Thymus (tissue), 11 donors: ENCODE results near the gene SCN5A. TPM values are rescaled to one million over a fixed set of nuclear protein-coding genes. Genes with fewer than 3 reads are reported as not detected.

ENCODE experiments used
- DNase-seq, 9 donors: peaks; one replicate each; pipeline ENCODE4 v3.0.0-alpha.2; 2013; ENCODE audit warnings: low spot score in 9 of 9, low read depth in 6 of 9, missing footprints in 1 of 9
- H3K27ac ChIP-seq, 2 donors: one replicate each; pipeline ENCODE4 v1.5.1; 2013; ENCODE audit warnings: control low read depth in 1 of 2, low read depth in 1 of 2, low read length in 1 of 2, mild to moderate bottlenecking in 1 of 2, moderate library complexity in 1 of 2
- H3K27me3 ChIP-seq, 2 donors: one replicate each; pipeline ENCODE4 v1.5.1; 2013; ENCODE audit warnings: low read length in 1 of 2; ENCODE audit not compliant: control insufficient read depth in 2 of 2, insufficient read depth in 1 of 2
- H3K36me3 ChIP-seq, 2 donors: one replicate each; pipeline ENCODE4 v1.5.1; 2013; ENCODE audit warnings: low read length in 1 of 2, mild to moderate bottlenecking in 1 of 2, moderate library complexity in 1 of 2; ENCODE audit not compliant: control insufficient read depth in 2 of 2, insufficient read depth in 2 of 2
- H3K4me1 ChIP-seq, 2 donors: one replicate each; pipeline ENCODE4 v1.5.1; 2013; ENCODE audit warnings: low read length in 2 of 2; ENCODE audit not compliant: control insufficient read depth in 2 of 2, insufficient read depth in 2 of 2
- H3K4me3 ChIP-seq, 2 donors: one replicate each; pipeline ENCODE4 v1.5.1; 2013; ENCODE audit warnings: low read length in 2 of 2, control low read depth in 1 of 2, mild to moderate bottlenecking in 1 of 2
- H3K9me3 ChIP-seq, 2 donors: one replicate each; pipeline ENCODE4 v1.5.1; 2013; ENCODE audit warnings: low read length in 1 of 2, mild to moderate bottlenecking in 1 of 2; ENCODE audit not compliant: control insufficient read depth in 2 of 2, insufficient read depth in 1 of 2
- WGBS: extraction: QIAGEN DNeasy Blood & Tissue Kit; methylation state at CpG from one replicate; pipeline ENCODE4 v1.1.7; 2013; 5-methylcytosine and 5-hydroxymethylcytosine counted together
- polyA plus RNA-seq: library from polyadenylated mRNA; stranded (reverse); fragments of 200-250 nt; gene quantifications from one replicate; pipeline ENCODE4 v1.2.3, GENCODE V29; 2013
- total RNA-seq: library from RNA; stranded (reverse); fragments of 120-200 nt; gene quantifications from one replicate; pipeline ENCODE4 v1.2.4, GENCODE V29; 2013
- donor health status: healthy.

SCN5A gene
- total and polyA plus RNA-seq, 2 donors: 0.05 to 0.09 TPM

DNA sequence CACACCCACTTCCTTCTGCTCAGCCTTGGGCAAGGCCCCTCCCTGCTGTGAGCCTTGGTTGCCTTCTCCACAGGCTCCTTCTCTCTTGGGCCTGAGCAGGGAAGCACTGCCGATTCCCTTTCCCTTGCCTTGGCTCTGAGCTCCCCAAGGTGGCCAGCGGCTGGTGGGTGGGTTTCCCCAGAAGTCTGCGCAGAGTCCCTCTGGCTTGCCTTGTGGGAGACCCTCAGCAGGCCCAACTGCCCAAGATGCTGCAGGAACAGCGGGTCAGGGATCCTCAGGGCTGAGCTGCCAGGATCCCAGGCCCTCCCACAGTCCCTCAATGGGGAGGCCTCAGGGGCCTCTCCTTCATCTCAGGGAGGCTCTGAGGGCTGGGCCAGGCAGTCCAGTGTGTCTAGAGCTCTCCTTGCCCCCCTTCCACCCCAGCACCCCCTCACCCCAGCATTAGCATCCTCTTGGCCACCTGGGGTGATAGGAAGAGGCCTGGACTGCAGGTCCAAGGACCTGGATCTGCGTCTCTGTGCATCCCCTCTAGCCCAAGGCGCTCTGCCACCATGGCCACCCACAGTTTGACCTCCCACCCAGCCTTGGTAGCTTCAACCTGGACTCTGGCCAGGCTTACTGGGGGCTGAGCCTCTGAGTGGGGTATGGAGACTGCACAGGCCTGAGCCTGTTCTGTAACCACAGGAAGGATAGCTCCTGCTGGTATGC lies 84.7 kb downstream of the SCN5A start:
- Histone ChIP-seq H3K4me1 (no peaks in the 10 kb centered on the region), H3K27ac (no peak overlapping the region), H3K27me3 (no peaks in the 10 kb centered on the region), H3K4me3 (no peak overlapping the region), H3K36me3 (no peaks in the 10 kb centered on the region), H3K9me3 (no peaks in the 10 kb centered on the region)
- DNase-seq: no peak
- WGBS: 97% methylated on average over 6 of the region's 6 CpGs

DNA sequence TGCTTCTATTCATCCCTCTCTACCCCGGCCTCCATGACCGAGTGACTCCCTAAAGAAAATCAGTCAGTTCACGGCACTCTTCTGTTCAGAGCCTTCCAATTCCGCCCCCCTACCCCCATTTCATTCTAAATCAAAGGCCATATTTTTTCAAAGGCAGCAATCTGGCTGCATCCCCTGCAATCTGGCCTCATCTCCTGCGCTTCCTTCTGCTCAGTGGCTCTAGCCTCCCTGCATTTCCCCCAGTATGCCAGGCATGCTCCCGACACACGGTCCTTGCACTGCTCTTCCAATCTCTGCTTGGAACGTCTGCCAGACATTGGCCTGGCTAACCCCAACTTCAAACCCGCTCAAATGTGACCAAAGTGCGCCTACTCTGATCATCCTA lies 85.6 kb downstream of the SCN5A start:
- no peaks in the 10 kb centered on the region for H3K9me3 ChIP-seq
- H3K4me3 ChIP-seq: no peak overlapping the region
- H3K27me3 ChIP-seq: no peaks in the 10 kb centered on the region
- no peaks in the 10 kb centered on the region for H3K36me3 ChIP-seq
- no peak for DNase-seq
- WGBS: 97% methylated on average over 10 of the region's 10 CpGs
- no peak overlapping the region for H3K27ac ChIP-seq
- H3K4me1 ChIP-seq: no peaks in the 10 kb centered on the region

DNA sequence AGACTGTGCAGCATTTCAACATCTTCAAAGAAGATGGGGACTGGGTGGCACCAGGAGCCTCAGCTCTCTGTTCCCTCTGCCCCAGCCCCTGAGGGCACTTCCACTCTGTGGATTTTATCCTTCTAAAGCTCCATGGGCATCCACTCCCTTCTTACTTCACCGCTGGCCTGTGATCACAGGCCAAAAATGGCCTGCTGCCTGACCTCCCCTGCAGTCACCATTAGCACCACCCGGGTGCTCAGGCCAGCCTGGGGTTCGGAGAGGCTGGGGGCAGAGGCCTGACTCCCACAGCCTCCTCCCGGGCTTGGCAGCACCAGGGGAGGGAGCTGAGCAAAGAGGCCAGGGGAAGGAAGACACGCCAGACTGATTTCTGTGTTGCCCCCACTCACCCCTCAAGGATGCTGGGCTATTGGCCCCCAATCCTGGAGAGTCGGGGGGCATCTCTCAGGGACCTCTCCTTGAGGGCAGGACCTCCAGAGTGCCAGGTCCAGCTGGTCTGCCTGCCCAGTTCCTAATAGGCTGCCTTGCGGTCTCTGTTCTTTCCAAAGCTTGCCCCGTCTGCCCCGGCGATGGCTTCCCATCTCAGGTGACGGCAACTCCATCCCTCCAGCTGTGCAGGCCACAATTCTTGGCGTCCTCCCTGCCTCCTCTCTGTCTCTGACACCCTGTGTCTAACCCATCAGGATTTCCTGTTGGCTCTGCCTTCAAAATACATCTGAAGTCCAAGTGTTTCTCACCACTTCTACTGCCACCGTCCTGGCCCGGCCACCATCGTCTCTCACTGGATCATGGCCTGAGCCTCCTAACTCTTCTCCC lies 86.2 kb downstream of the SCN5A start:
- DNase-seq: no peak
- Histone ChIP-seq H3K36me3 (no peaks in the 10 kb centered on the region), H3K27ac (no peak overlapping the region), H3K9me3 (no peaks in the 10 kb centered on the region), H3K4me1 (no peaks in the 10 kb centered on the region), H3K27me3 (no peaks in the 10 kb centered on the region), H3K4me3 (no peak overlapping the region)
- WGBS: 92% methylated on average over 15 of the region's 15 CpGs

DNA sequence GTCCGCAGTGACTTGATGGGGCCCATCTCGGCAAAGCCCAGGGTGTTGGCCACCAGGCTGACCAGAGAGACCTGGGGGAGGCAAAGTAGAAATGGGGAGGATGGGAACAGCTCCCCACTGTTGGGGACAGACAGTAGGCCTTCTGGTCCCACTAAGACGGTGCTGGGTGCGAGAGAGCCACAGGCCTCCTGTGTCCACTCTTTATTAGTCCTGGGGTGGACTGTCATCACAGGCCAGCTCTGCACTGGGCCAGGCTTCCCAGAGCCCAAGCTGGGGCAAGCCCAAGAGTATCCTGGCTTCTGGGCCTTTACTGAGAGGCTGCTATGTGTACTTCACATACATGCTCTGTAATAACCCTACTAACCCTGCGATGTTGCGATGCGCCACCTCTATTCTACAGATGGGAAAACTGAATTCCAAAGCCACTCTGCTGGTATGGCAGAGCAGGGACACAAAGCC lies 87.0 kb downstream of the SCN5A start:
- no peak overlapping the region for H3K27ac ChIP-seq
- H3K4me3 ChIP-seq: no peak overlapping the region
- no peaks in the 10 kb centered on the region for H3K36me3 ChIP-seq
- H3K9me3 ChIP-seq: no peaks in the 10 kb centered on the region
- 99% methylated on average over 7 of the region's 7 CpGs for WGBS
- H3K27me3 ChIP-seq: no peaks in the 10 kb centered on the region
- DNase-seq: no peak
- no peaks in the 10 kb centered on the region for H3K4me1 ChIP-seq

DNA sequence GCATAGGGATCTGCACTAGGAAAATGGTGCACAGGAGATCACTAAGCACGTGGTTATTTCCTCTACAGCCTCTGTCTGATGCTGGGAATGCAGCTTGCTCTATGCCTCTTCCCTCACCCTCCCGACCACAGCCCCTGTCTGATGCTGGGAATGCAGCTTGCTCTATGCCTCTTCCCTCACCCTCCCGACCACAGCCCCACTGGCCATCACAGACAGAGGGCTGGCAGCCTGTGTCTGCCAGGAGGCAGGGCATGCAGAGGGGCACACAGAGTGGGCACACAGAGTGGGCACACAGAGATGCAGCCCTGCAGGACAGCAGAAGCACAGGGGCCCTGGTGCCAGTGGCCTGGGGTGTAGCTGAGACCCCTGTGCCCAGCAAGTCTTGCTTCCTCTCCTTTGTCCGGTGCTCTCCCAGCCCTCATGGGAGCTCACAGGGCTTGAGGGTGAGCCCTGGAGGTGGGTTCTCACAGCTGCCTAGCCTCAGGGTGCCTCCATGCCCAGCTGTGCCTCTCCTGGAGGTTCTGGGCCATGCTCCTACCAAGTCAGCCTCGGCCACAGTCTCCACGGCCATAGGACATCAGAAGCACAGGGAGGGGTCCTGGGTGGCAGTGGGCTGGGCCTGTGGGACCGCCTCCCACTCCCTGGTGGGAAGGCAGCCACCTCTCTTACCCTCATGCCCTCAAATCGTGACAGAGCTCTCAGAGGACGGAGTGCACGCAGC lies 87.6 kb downstream of the SCN5A start:
- H3K9me3 ChIP-seq: no peaks in the 10 kb centered on the region
- H3K4me1 ChIP-seq: no peaks in the 10 kb centered on the region
- H3K4me3 ChIP-seq: no peak overlapping the region
- no peaks in the 10 kb centered on the region for H3K36me3 ChIP-seq
- WGBS: 92% methylated on average over 10 of the region's 10 CpGs
- no peaks in the 10 kb centered on the region for H3K27me3 ChIP-seq
- no peak overlapping the region for H3K27ac ChIP-seq
- DNase-seq: no peak

DNA sequence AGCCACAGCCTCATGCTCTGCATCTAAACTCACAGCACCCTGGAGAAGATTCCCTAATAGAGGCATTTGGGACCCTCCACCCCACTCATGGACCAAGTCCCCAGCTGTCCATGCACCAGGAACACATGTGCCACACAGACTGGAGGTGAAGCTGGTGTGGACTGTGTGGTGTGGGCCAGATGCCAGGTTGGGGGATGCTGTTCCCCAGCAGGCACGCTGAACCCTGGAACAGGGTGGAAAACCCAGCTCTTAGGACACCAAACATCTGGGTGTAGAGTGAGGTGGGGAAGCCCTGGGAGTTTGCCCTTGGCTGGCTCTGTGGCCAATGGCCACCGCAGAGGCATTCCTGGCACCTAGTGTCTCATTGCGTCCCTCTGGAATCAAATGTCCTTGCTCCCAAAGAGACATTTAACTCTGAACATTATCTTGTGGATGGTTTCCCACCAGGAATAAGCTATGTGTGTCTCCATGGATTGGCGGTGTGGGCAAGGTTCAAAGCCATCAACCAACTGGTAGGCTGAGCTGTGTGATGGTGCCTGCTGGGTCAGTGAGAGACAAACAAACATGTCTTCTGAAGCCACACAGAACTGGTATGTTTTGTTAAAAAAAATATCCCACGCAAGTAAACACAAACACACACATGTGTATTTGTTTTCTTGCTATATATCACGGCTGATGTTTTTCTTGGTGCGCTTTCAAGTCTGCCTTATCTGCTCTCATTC lies 88.3 kb downstream of the SCN5A start:
- no peaks in the 10 kb centered on the region for H3K36me3 ChIP-seq
- H3K27ac ChIP-seq: no peak overlapping the region
- H3K9me3 ChIP-seq: no peaks in the 10 kb centered on the region
- 95% methylated on average over 7 of the region's 7 CpGs for WGBS
- no peaks in the 10 kb centered on the region for H3K4me1 ChIP-seq
- DNase-seq: no peak
- no peaks in the 10 kb centered on the region for H3K27me3 ChIP-seq
- H3K4me3 ChIP-seq: no peak overlapping the region

DNA sequence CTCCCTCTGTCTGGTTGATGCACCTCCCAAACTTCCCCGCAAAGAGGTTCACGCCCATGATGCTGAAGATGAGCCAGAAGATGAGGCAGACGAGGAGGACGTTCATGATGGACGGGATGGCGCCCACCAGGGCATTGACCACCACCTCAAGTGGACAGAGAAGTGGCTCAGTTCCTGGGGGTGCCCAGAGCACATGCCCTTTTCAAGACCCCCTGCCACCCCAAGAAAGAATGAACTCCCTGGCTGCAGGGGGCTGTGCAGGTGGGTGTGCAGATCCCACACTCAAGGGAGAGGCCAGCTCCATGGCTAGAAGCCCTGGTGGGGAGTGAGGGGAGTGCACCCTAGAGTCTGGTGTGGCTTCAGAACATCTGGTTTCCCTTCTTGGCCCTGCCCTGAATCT lies 89.2 kb downstream of the SCN5A start:
- Histone ChIP-seq H3K27ac (no peak overlapping the region), H3K27me3 (no peaks in the 10 kb centered on the region), H3K36me3 (no peaks in the 10 kb centered on the region), H3K9me3 (no peaks in the 10 kb centered on the region), H3K4me1 (no peaks in the 10 kb centered on the region), H3K4me3 (no peak overlapping the region)
- WGBS: 96% methylated on average over 6 of the region's 6 CpGs
- no peak for DNase-seq

DNA sequence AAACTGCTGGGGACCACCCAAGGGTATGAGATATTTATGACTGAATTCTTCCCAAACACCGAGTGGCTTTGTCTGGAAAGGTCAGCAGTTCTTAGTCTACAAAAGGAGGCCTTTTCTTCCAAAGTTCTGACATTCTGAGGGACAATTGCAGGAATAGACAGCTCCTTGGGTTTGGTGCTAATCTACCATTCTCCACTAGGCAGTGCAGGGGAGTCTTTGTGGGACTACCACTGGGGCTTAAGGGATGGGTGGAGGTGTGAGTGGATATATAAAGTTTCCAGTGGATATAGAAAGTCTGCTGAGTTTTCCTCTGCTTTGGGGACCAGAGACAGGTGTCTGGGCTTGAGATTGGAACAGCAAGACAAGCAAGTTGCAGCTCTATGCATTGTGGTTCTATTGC lies 90.6 kb downstream of the SCN5A start:
- 91% methylated on average over 1 of the region's 1 CpG for WGBS
- H3K4me1 ChIP-seq: no peaks in the 10 kb centered on the region

More for the DNA sequence above, 90.6 kb downstream of the SCN5A start:
- H3K4me3 ChIP-seq: no peak overlapping the region
- no peaks in the 10 kb centered on the region for H3K27me3 ChIP-seq
- H3K27ac ChIP-seq: no peak overlapping the region
- DNase-seq: no peak
- no peaks in the 10 kb centered on the region for H3K36me3 ChIP-seq
- H3K9me3 ChIP-seq: peaks cover 0 to 7% of the 10 kb centered on the region in 2 donors
